ENCODE data around the gene HSPB1.

Gene HSPB1

GRCh38 chr7:76342222-76342621 is 39.7 kb downstream of the HSPB1 start:
- Histone ChIP-seq H3K27me3 (ENCODE audit: insufficient read depth, low read length) (no peaks in the 10 kb centered on the region), H3K4me3 (ENCODE audit: low read length) (no peak overlapping the region), H3K4me1 (ENCODE audit: insufficient read depth, low read length) (0 out of 2 replicates have a peak, but pooled peaks cover 3% of the 10 kb centered on the region), H3K9ac (ENCODE audit: low read depth, low read length) (no peak overlapping the region), H3K27ac (ENCODE audit: low read length) (no peak overlapping the region), H3K36me3 (ENCODE audit: insufficient read depth, low read depth, low read length) (peaks cover 88% of the 10 kb centered on the region), H3K9me3 (ENCODE audit: insufficient read depth, low read depth, low read length) (no peaks in the 10 kb centered on the region)

DNA sequence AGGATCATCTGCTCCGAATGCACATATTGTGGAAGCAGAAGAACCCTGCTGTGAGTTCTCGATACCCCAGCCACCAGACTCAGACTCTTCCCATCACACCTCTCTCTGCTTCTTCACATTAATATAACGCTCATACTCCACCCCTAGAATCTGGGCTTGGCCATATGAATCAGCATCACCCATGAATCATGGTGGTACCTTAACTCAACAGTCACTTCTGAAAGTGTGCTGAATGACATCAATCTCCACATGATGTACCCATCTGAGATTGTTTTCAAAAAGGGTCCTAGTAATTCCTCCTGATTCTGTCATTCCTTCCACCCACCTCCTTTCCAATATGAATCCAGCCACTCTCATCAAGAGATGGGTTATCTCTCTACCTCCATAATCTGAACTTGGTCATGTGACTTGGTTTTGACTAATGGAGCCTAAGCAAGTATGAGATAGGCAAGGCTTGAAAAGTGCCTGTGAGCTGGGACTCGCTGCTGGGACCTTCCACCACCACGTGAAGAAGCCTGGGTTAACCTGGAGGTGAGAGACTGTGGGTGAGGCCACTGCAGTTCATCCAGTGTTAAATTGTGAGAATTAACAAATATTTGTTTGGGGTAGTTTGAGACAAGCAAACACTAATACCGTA is 40.9 kb downstream of the HSPB1 start:
- Histone ChIP-seq H3K9ac (ENCODE audit: low read depth, low read length) (no peak overlapping the region), H3K4me3 (ENCODE audit: low read length) (no peak overlapping the region), H3K27ac (ENCODE audit: low read length) (no peak overlapping the region), H3K9me3 (ENCODE audit: insufficient read depth, low read depth, low read length) (no peaks in the 10 kb centered on the region), H3K27me3 (ENCODE audit: insufficient read depth, low read length) (no peaks in the 10 kb centered on the region), H3K4me1 (ENCODE audit: insufficient read depth, low read length) (0 out of 2 replicates have a peak, but pooled peaks cover 2% of the 10 kb centered on the region), H3K36me3 (ENCODE audit: insufficient read depth, low read depth, low read length) (peaks cover 88% of the 10 kb centered on the region)

DNA sequence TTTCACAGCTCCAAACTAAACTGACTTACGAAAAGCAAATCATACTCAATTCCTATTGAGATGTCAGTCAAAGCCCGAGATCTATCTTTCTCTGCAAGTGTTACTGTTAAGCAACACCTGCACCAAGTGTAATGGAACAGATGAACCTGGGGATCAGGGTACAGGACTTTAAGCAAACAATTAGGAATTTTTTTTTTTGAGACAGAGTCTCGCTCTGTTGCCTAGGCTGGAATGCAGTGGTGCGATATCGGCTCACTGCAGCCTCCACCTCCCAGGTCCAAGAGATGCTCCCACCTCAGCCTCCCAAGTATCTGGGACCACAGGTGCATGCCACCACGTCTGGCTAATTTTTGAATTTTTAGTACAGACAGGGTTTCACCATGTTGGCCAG is 41.5 kb downstream of the HSPB1 start:
- H3K9ac ChIP-seq (ENCODE audit: low read depth, low read length) = no peak overlapping the region
- no peaks in the 10 kb centered on the region for H3K4me1 ChIP-seq (ENCODE audit: insufficient read depth, low read length)
- no peak overlapping the region for H3K4me3 ChIP-seq (ENCODE audit: low read length)
- H3K9me3 ChIP-seq (ENCODE audit: insufficient read depth, low read depth, low read length) = no peaks in the 10 kb centered on the region
- no peak overlapping the region for H3K27ac ChIP-seq (ENCODE audit: low read length)
- peaks cover 87% of the 10 kb centered on the region for H3K36me3 ChIP-seq (ENCODE audit: insufficient read depth, low read depth, low read length)
- H3K27me3 ChIP-seq (ENCODE audit: insufficient read depth, low read length) = no peaks in the 10 kb centered on the region

GRCh38 chr7:76346097-76346496 is 43.6 kb downstream of the HSPB1 start:
- peaks cover 93% of the 10 kb centered on the region for H3K36me3 ChIP-seq (ENCODE audit: insufficient read depth, low read depth, low read length)

DNA sequence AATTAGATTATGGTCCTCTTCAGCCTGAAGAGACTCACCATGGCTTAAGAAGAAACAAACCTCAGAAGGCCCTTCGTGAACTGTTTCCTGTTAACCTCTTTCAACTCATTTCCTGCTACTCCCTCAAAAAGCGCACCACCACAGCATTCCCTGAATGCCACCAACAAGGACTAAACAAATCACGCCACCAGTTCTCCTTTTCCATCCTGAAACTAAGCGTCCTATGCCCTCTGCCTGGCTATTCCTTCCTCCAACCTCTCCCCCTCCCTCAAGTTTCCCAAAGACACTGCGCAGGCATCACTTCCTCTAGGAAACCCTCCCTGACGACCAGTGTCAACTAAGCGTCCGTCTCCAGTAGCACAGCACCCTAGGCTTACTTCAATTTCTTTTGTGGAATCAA is 44.3 kb downstream of the HSPB1 start:
- H3K9me3 ChIP-seq (ENCODE audit: insufficient read depth, low read depth, low read length) = no peaks in the 10 kb centered on the region; the same call in 1 of the 2 replicates
- H3K9ac ChIP-seq (ENCODE audit: low read depth, low read length) = no peak overlapping the region
- H3K4me1 ChIP-seq (ENCODE audit: insufficient read depth, low read length) = 0 out of 2 replicates have a peak, but pooled peaks cover 2% of the 10 kb centered on the region
- H3K27ac ChIP-seq (ENCODE audit: low read length) = no peak overlapping the region
- no peaks in the 10 kb centered on the region for H3K27me3 ChIP-seq (ENCODE audit: insufficient read depth, low read length)
- no peak overlapping the region for H3K4me3 ChIP-seq (ENCODE audit: low read length)
- peaks cover 94% of the 10 kb centered on the region for H3K36me3 ChIP-seq (ENCODE audit: insufficient read depth, low read depth, low read length)

More at GRCh38 chr7:76346097-76346496, 43.6 kb downstream of the HSPB1 start:
- Histone ChIP-seq H3K27ac (ENCODE audit: low read length) (no peak overlapping the region), H3K9me3 (ENCODE audit: insufficient read depth, low read depth, low read length) (no peaks in the 10 kb centered on the region), H3K27me3 (ENCODE audit: insufficient read depth, low read length) (no peaks in the 10 kb centered on the region), H3K9ac (ENCODE audit: low read depth, low read length) (no peak overlapping the region), H3K4me3 (ENCODE audit: low read length) (no peak overlapping the region), H3K4me1 (ENCODE audit: insufficient read depth, low read length) (0 out of 2 replicates have a peak, but pooled peaks cover under 1% of the 10 kb centered on the region)

DNA sequence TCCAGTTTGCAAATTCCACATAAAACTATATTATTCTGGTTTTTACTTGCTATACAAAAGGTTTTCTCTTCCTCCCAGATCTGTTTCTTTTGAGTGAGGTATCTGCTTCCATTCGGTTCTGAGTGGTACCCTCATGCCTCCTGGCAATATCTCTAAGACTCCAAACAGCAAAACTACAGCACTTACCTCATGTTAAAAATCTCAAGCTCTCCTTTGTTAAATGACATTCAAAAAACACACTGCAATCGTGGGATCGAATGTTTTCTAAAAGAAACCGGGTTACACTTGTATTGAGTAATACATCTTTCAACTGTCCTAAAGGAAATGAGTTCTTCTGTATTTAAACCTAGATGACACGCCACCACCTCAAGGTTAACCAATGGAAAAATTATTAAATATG is 45.2 kb downstream of the HSPB1 start:
- H3K27me3 ChIP-seq (ENCODE audit: insufficient read depth, low read length) = no peaks in the 10 kb centered on the region
- 0 out of 2 replicates have a peak, but pooled peaks cover 2% of the 10 kb centered on the region for H3K4me1 ChIP-seq (ENCODE audit: insufficient read depth, low read length)
- no peak overlapping the region for H3K4me3 ChIP-seq (ENCODE audit: low read length)
- no peak overlapping the region for H3K27ac ChIP-seq (ENCODE audit: low read length)
- no peaks in the 10 kb centered on the region; the same call in 1 of the 2 replicates for H3K9me3 ChIP-seq (ENCODE audit: insufficient read depth, low read depth, low read length)
- H3K36me3 ChIP-seq (ENCODE audit: insufficient read depth, low read depth, low read length) = peaks cover 91% of the 10 kb centered on the region
- no peak overlapping the region for H3K9ac ChIP-seq (ENCODE audit: low read depth, low read length)

DNA sequence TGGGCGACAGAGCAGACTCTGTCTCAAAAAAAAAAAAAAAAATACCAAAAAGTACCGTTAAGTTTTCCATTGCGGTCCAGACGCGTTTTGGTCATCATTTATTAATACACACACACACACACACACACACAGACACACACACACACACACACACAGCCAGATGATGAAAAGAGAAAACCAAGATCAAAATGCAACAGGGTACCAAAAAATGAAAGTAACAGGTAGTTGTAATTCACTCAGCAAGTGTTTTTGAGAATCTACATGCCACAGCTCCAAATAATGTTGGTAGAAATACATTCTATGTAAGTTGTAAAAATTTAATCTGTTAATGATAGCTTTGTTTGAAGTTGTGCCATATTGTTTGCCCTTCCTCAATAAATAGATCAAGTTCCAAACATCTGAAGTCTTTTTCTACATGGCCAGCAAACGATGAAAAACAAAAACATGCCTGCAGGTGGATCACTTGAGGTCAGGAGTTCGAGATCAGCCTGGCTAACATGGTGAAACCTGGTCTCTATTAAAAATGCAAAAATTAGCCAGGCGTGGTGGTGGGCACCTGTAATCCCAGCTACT is 46.9 kb downstream of the HSPB1 start:
- H3K4me1 ChIP-seq (ENCODE audit: insufficient read depth, low read length) = peaks cover 2% of the 10 kb centered on the region; the same call in 1 of the 2 replicates
- H3K9ac ChIP-seq (ENCODE audit: low read depth, low read length) = no peak overlapping the region
- no peaks in the 10 kb centered on the region; the same call in 1 of the 2 replicates for H3K9me3 ChIP-seq (ENCODE audit: insufficient read depth, low read depth, low read length)
- H3K27me3 ChIP-seq (ENCODE audit: insufficient read depth, low read length) = no peaks in the 10 kb centered on the region
- H3K4me3 ChIP-seq (ENCODE audit: low read length) = no peak overlapping the region
- H3K27ac ChIP-seq (ENCODE audit: low read length) = no peak overlapping the region
- peaks cover 84% of the 10 kb centered on the region for H3K36me3 ChIP-seq (ENCODE audit: insufficient read depth, low read depth, low read length)

DNA sequence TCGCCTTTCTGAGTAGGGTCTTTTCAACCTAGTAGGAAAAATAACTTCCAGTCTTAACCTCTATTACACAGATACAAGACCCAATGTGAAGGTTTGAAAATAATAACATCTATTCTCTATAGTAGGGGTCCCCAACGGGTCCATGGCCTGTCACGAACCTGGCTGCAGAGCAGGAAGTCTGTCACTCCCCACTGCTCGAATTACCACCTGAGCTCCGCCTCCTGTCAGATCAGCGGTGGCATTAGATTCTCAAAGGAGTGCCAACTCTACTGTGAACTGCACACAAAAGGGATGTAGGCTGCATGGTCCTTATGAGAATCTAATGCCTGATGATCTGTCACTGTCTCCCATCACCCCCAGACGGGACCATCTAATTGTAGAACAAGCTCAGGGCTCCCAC is 48.9 kb downstream of the HSPB1 start:
- Histone ChIP-seq H3K9me3 (ENCODE audit: insufficient read depth, low read depth, low read length) (no peaks in the 10 kb centered on the region; the same call in 1 of the 2 replicates), H3K36me3 (ENCODE audit: insufficient read depth, low read depth, low read length) (peaks cover 85% of the 10 kb centered on the region), H3K27ac (ENCODE audit: low read length) (no peak overlapping the region), H3K9ac (ENCODE audit: low read depth, low read length) (no peak overlapping the region), H3K4me3 (ENCODE audit: low read length) (no peak overlapping the region), H3K4me1 (ENCODE audit: insufficient read depth, low read length) (peaks cover 20% of the 10 kb centered on the region; the same call in 1 of the 2 replicates), H3K27me3 (ENCODE audit: insufficient read depth, low read length) (no peaks in the 10 kb centered on the region)

GRCh38 chr7:76352193-76352592 is 49.7 kb downstream of the HSPB1 start:
- peaks cover 25% of the 10 kb centered on the region for H3K4me1 ChIP-seq (ENCODE audit: insufficient read depth, low read length)
- no peak overlapping the region for H3K9ac ChIP-seq (ENCODE audit: low read depth, low read length)
- H3K27me3 ChIP-seq (ENCODE audit: insufficient read depth, low read length) = no peaks in the 10 kb centered on the region
- H3K9me3 ChIP-seq (ENCODE audit: insufficient read depth, low read depth, low read length) = no peaks in the 10 kb centered on the region; the same call in 1 of the 2 replicates
- no peak overlapping the region for H3K4me3 ChIP-seq (ENCODE audit: low read length)
- H3K27ac ChIP-seq (ENCODE audit: low read length) = no peak overlapping the region
- H3K36me3 ChIP-seq (ENCODE audit: insufficient read depth, low read depth, low read length) = peaks cover 85% of the 10 kb centered on the region

GRCh38 chr7:76353744-76354143 is 51.3 kb downstream of the HSPB1 start:
- Histone ChIP-seq H3K9me3 (ENCODE audit: insufficient read depth, low read depth, low read length) (no peaks in the 10 kb centered on the region; the same call in 1 of the 2 replicates), H3K4me3 (ENCODE audit: low read length) (no peak overlapping the region), H3K27me3 (ENCODE audit: insufficient read depth, low read length) (no peaks in the 10 kb centered on the region), H3K4me1 (ENCODE audit: insufficient read depth, low read length) (peaks cover 25% of the 10 kb centered on the region), H3K27ac (ENCODE audit: low read length) (no peak overlapping the region), H3K36me3 (ENCODE audit: insufficient read depth, low read depth, low read length) (peaks cover 80% of the 10 kb centered on the region), H3K9ac (ENCODE audit: low read depth, low read length) (no peak overlapping the region)

All from iPS-20b (cell line).